Measurements from ENCODE around the gene ZNF860.
"Not testable (repeated sequence)": the region's sequence is repeated elsewhere in the genome, so short reads cannot be mapped to it uniquely, and the experiment has no call there.

ZNF860 gene

DNA sequence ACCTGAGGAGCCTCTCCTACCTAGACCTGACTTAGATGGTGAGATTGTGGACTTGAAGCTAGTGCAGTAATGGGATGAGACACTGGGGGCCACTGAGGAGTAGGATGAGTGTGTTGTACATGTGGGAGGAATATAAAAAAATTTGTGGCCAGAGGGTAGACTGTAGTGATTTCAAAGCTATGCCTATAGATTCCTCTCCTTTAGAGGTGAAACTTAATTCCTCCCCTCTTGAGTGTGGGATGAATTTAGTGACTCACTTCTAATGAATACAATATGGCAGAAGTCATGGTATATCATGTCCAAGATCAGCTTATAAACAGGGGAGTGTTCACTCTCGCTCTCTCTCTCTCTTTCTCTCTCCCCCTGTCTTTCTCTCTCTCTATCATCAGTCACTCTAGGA is 6.7 kb downstream of the ZNF860 start:
- Histone ChIP-seq H3K27ac (ENCODE audit: low read depth, low read length, poor library complexity, severe bottlenecking) (no peak overlapping the region), H3K4me3 (ENCODE audit: low read depth, low read length, poor library complexity, severe bottlenecking) (no peak overlapping the region), H3K36me3 (ENCODE audit: insufficient read depth, low read length) (peaks cover 86% of the 10 kb centered on the region), H4K20me1 (ENCODE audit: insufficient read depth, low read length) (no peaks in the 10 kb centered on the region), H3K9me2 (ENCODE audit: low read depth, low read length) (no peaks in the 10 kb centered on the region), H3F3A (ENCODE audit: insufficient read depth, low read length) (no peaks in the 10 kb centered on the region), H2AFZ (ENCODE audit: low read length) (no peak overlapping the region), H3K4me2 (ENCODE audit: low read length) (no peak overlapping the region), H3K79me2 (ENCODE audit: insufficient read depth, low read length) (no peaks in the 10 kb centered on the region), H3K4me1 (ENCODE audit: insufficient read depth, low read length, severe bottlenecking) (peaks cover 6% of the 10 kb centered on the region), H3K9me3 (ENCODE audit: low read length) (peaks cover 33% of the 10 kb centered on the region), H3K27me3 (ENCODE audit: insufficient read depth, low read length) (no peaks in the 10 kb centered on the region), H3K9ac (ENCODE audit: low read length) (no peak overlapping the region)
- no peak for TF ChIP-seq EZH2 (IDR thresholded peaks at IDR 0.05; ENCODE audit: borderline replicate concordance, low read length)
- TF ChIP-seq, protein P1, sequence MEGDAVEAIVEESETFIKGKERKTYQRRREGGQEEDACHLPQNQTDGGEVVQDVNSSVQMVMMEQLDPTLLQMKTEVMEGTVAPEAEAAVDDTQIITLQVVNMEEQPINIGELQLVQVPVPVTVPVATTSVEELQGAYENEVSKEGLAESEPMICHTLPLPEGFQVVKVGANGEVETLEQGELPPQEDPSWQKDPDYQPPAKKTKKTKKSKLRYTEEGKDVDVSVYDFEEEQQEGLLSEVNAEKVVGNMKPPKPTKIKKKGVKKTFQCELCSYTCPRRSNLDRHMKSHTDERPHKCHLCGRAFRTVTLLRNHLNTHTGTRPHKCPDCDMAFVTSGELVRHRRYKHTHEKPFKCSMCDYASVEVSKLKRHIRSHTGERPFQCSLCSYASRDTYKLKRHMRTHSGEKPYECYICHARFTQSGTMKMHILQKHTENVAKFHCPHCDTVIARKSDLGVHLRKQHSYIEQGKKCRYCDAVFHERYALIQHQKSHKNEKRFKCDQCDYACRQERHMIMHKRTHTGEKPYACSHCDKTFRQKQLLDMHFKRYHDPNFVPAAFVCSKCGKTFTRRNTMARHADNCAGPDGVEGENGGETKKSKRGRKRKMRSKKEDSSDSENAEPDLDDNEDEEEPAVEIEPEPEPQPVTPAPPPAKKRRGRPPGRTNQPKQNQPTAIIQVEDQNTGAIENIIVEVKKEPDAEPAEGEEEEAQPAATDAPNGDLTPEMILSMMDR (IDR thresholded peaks at IDR 0.05; ENCODE audit: low read length) = no peak

DNA sequence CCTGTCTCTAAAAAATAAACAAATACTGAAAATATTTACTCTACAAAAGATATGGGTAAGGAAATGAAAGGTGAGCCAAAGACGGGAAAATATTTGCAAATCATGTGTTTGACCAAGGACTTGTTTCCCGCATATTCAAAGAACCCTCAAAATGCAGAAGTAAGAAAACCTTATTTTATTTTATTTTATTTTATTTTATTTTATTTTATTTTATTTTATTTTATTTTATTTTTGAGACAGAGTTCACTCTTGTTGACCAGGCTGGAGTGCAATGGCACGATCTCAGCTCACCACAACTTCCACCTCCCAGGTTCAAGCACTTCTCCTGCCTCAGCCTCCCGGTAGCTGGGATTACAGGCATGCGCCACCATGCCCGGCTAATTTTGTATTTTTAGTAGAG is 11.4 kb downstream of the ZNF860 start:
- H3K36me3 ChIP-seq (ENCODE audit: insufficient read depth, low read length) = peaks cover 40% of the 10 kb centered on the region
- H2AFZ ChIP-seq (ENCODE audit: low read length); H3K27me3 ChIP-seq (ENCODE audit: insufficient read depth, low read length); H3K4me3 ChIP-seq (ENCODE audit: low read depth, low read length, poor library complexity, severe bottlenecking); H3K79me2 ChIP-seq (ENCODE audit: insufficient read depth, low read length); H3K4me2 ChIP-seq (ENCODE audit: low read length); H4K20me1 ChIP-seq (ENCODE audit: insufficient read depth, low read length); H3K4me1 ChIP-seq (ENCODE audit: insufficient read depth, low read length, severe bottlenecking); H3K9me2 ChIP-seq (ENCODE audit: low read depth, low read length); H3K27ac ChIP-seq (ENCODE audit: low read depth, low read length, poor library complexity, severe bottlenecking); H3F3A ChIP-seq (ENCODE audit: insufficient read depth, low read length); H3K9ac ChIP-seq (ENCODE audit: low read length): not testable (repeated sequence)
- H3K9me3 ChIP-seq (ENCODE audit: low read length) = peaks cover 34% of the 10 kb centered on the region

DNA sequence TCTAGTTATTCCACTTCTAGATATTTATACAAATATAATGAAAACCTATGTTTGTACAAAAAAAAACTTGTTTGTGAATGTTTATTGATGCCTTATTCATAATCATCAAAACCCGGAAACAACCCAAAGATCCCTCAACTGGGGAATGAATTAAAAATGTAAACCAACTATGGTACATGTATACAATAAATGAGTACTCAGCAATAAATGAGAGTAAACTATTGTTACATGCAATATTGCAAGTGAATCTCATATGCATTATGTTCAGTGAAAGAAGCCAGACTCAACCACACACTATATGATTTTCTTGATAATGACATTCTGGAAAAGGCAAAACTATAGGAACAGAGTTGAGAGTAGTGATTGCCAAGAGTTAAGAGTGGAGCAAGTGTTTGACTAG is 12.3 kb downstream of the ZNF860 start:
- H3K79me2 ChIP-seq (ENCODE audit: insufficient read depth, low read length) = no peaks in the 10 kb centered on the region
- TF ChIP-seq EZH2 (IDR thresholded peaks at IDR 0.05; ENCODE audit: borderline replicate concordance, low read length) = no peak
- TF ChIP-seq, protein P1 (IDR thresholded peaks at IDR 0.05; ENCODE audit: low read length) = no peak
- H3K9me3 ChIP-seq (ENCODE audit: low read length) = peaks cover 25% of the 10 kb centered on the region
- H4K20me1 ChIP-seq (ENCODE audit: insufficient read depth, low read length) = no peaks in the 10 kb centered on the region
- no peaks in the 10 kb centered on the region for H3F3A ChIP-seq (ENCODE audit: insufficient read depth, low read length)
- no peak overlapping the region for H2AFZ ChIP-seq (ENCODE audit: low read length)
- H3K4me2 ChIP-seq (ENCODE audit: low read length) = no peak overlapping the region
- H3K27ac ChIP-seq (ENCODE audit: low read depth, low read length, poor library complexity, severe bottlenecking) = no peak overlapping the region
- no peak overlapping the region for H3K4me3 ChIP-seq (ENCODE audit: low read depth, low read length, poor library complexity, severe bottlenecking)
- no peak overlapping the region for H3K9ac ChIP-seq (ENCODE audit: low read length)
- no peaks in the 10 kb centered on the region for H3K27me3 ChIP-seq (ENCODE audit: insufficient read depth, low read length)
- peaks cover 36% of the 10 kb centered on the region for H3K36me3 ChIP-seq (ENCODE audit: insufficient read depth, low read length)
- H3K4me1 ChIP-seq (ENCODE audit: insufficient read depth, low read length, severe bottlenecking) = peaks cover 4% of the 10 kb centered on the region
- no peaks in the 10 kb centered on the region for H3K9me2 ChIP-seq (ENCODE audit: low read depth, low read length)

DNA sequence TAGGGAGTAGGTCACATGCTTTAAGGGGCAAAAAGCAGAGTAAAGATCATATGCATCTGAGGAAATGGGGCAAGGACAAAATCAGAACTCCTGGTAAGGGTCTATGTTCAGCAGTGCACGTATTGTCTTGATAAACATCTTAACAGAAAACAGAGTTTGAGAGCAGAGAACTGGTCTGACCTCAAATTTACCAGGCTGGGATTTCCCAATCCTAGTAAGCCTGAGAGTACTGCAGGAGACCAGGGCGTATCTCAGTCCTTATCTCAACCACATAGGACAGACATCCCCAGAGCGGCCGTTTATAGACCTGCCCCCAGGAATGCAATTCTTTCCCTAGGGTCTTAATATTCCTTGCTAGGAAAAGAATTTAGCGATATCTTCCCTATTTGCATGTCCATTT is 13.5 kb downstream of the ZNF860 start:
- peaks cover 17% of the 10 kb centered on the region for H3K9me3 ChIP-seq (ENCODE audit: low read length)
- H3K4me3 ChIP-seq (ENCODE audit: low read depth, low read length, poor library complexity, severe bottlenecking); H3K79me2 ChIP-seq (ENCODE audit: insufficient read depth, low read length); H3K9me2 ChIP-seq (ENCODE audit: low read depth, low read length); H3K9ac ChIP-seq (ENCODE audit: low read length); H4K20me1 ChIP-seq (ENCODE audit: insufficient read depth, low read length); H3K4me2 ChIP-seq (ENCODE audit: low read length); H3F3A ChIP-seq (ENCODE audit: insufficient read depth, low read length); H3K27me3 ChIP-seq (ENCODE audit: insufficient read depth, low read length); H2AFZ ChIP-seq (ENCODE audit: low read length); H3K27ac ChIP-seq (ENCODE audit: low read depth, low read length, poor library complexity, severe bottlenecking): not testable (repeated sequence)
- peaks cover 28% of the 10 kb centered on the region for H3K36me3 ChIP-seq (ENCODE audit: insufficient read depth, low read length)
- peaks cover 16% of the 10 kb centered on the region for H3K4me1 ChIP-seq (ENCODE audit: insufficient read depth, low read length, severe bottlenecking)

Measured in OCI-LY1 (cell line).